ENCODE results near the gene AHDC1. TPM values are rescaled to one million over a fixed set of nuclear protein-coding genes. Genes with fewer than 3 reads are reported as not detected.

Gene AHDC1
- total and polyA plus RNA-seq, 2 of the 13 experiments (the other 11 are each of a cell fraction or from before 2014, with no cell fraction given): 1.0 to 2.7 TPM

DNA sequence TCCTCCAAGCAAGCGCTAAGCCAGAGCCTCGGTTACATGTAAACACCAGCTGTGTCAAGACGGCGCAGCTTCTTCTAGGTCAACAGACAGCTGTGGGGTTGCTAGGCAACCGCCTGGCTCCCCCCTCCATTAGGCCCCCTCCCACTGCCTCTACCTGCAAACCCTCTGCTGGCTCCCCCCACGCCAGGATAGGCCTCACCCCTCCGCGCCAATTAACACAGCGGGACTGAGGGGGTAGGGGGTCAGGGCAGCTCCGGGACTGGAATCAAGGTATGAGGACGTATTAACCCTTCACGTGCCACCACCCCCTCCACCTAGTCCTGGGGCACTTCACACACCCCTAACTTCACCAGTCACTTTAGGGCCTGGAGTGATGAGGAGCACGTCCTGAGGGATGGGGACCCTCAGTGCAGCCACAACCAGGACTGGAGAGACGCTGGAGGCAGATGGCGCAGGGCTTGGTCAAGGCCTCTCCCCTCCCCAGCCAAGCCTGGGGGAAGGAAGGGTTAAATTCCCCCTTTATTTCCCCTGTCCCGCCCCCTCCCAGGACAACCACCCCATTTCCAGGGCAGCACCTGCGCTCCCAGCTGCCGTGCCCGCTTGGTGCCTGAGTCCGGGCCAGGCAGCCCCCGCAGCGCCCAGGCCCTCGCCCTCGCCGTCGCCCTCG is 76.6 kb downstream of the AHDC1 start (continued):
- TF ChIP-seq, protein P1, sequence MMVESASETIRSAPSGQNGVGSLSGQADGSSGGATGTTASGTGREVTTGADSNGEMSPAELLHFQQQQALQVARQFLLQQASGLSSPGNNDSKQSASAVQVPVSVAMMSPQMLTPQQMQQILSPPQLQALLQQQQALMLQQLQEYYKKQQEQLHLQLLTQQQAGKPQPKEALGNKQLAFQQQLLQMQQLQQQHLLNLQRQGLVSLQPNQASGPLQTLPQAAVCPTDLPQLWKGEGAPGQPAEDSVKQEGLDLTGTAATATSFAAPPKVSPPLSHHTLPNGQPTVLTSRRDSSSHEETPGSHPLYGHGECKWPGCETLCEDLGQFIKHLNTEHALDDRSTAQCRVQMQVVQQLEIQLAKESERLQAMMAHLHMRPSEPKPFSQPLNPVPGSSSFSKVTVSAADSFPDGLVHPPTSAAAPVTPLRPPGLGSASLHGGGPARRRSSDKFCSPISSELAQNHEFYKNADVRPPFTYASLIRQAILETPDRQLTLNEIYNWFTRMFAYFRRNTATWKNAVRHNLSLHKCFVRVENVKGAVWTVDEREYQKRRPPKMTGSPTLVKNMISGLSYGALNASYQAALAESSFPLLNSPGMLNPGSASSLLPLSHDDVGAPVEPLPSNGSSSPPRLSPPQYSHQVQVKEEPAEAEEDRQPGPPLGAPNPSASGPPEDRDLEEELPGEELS (CRISPR knock-in tag; IDR thresholded peaks at IDR 0.05): peak; percentile 48; the same call in 1 of the 2 replicates
- TF ChIP-seq GATAD2A (CRISPR knock-in tag; IDR thresholded peaks at IDR 0.05) (0 out of 2 replicates have a peak, but pooled peaks have one; percentile 13), ZNF124 (CRISPR knock-in tag; IDR thresholded peaks at IDR 0.05) (0 out of 2 replicates have a peak, but pooled peaks have one; percentile 8), SAP130 (CRISPR knock-in tag; IDR thresholded peaks at IDR 0.05; ENCODE audit: low read depth) (peak; percentile 68), PAF1 (CRISPR knock-in tag; IDR thresholded peaks at IDR 0.05) (no peak), SMAD3 (CRISPR knock-in tag; IDR thresholded peaks at IDR 0.05) (no peak), SATB2 (CRISPR knock-in tag; IDR thresholded peaks at IDR 0.05) (no peak), NCOR1 (IDR thresholded peaks at IDR 0.05; ENCODE audit: borderline replicate concordance, low read length) (no peak), MTA1 (CRISPR knock-in tag; IDR thresholded peaks at IDR 0.05; ENCODE audit: borderline replicate concordance) (peak; percentile 35; the same call in 1 of the 2 replicates), MEIS2 (CRISPR knock-in tag; IDR thresholded peaks at IDR 0.05) (no peak), NBN (conservative IDR thresholded peaks at IDR 0.05) (no peak), TBX3 (IDR thresholded peaks at IDR 0.05; ENCODE audit: borderline replicate concordance) (no peak), XBP1 (CRISPR knock-in tag; IDR thresholded peaks at IDR 0.05) (no peak), IKZF4 (CRISPR knock-in tag; IDR thresholded peaks at IDR 0.05; ENCODE audit: borderline replicate concordance, low read depth, not compliant biosample characterization) (no peak), HNRNPUL1 (IDR thresholded peaks at IDR 0.05; ENCODE audit: low read depth, low read length) (no peak)
- TF ChIP-seq, protein P2, sequence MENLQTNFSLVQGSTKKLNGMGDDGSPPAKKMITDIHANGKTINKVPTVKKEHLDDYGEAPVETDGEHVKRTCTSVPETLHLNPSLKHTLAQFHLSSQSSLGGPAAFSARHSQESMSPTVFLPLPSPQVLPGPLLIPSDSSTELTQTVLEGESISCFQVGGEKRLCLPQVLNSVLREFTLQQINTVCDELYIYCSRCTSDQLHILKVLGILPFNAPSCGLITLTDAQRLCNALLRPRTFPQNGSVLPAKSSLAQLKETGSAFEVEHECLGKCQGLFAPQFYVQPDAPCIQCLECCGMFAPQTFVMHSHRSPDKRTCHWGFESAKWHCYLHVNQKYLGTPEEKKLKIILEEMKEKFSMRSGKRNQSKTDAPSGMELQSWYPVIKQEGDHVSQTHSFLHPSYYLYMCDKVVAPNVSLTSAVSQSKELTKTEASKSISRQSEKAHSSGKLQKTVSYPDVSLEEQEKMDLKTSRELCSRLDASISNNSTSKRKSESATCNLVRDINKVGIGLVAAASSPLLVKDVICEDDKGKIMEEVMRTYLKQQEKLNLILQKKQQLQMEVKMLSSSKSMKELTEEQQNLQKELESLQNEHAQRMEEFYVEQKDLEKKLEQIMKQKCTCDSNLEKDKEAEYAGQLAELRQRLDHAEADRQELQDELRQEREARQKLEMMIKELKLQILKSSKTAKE (CRISPR knock-in tag; IDR thresholded peaks at IDR 0.05; ENCODE audit: borderline replicate concordance): no peak
- TF ChIP-seq, protein P3, sequence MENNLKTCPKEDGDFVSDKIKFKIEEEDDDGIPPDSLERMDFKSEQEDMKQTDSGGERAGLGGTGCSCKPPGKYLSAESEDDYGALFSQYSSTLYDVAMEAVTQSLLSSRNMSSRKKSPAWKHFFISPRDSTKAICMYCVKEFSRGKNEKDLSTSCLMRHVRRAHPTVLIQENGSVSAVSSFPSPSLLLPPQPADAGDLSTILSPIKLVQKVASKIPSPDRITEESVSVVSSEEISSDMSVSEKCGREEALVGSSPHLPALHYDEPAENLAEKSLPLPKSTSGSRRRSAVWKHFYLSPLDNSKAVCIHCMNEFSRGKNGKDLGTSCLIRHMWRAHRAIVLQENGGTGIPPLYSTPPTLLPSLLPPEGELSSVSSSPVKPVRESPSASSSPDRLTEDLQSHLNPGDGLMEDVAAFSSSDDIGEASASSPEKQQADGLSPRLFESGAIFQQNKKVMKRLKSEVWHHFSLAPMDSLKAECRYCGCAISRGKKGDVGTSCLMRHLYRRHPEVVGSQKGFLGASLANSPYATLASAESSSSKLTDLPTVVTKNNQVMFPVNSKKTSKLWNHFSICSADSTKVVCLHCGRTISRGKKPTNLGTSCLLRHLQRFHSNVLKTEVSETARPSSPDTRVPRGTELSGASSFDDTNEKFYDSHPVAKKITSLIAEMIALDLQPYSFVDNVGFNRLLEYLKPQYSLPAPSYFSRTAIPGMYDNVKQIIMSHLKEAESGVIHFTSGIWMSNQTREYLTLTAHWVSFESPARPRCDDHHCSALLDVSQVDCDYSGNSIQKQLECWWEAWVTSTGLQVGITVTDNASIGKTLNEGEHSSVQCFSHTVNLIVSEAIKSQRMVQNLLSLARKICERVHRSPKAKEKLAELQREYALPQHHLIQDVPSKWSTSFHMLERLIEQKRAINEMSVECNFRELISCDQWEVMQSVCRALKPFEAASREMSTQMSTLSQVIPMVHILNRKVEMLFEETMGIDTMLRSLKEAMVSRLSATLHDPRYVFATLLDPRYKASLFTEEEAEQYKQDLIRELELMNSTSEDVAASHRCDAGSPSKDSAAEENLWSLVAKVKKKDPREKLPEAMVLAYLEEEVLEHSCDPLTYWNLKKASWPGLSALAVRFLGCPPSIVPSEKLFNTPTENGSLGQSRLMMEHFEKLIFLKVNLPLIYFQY (CRISPR knock-in tag; IDR thresholded peaks at IDR 0.05; ENCODE audit: borderline replicate concordance): no peak
- TF ChIP-seq, protein P4, sequence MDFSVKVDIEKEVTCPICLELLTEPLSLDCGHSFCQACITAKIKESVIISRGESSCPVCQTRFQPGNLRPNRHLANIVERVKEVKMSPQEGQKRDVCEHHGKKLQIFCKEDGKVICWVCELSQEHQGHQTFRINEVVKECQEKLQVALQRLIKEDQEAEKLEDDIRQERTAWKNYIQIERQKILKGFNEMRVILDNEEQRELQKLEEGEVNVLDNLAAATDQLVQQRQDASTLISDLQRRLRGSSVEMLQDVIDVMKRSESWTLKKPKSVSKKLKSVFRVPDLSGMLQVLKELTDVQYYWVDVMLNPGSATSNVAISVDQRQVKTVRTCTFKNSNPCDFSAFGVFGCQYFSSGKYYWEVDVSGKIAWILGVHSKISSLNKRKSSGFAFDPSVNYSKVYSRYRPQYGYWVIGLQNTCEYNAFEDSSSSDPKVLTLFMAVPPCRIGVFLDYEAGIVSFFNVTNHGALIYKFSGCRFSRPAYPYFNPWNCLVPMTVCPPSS (IDR thresholded peaks at IDR 0.05): no peak

Data from HepG2 (cell line).